Measurements from ENCODE around the gene RNU6-9.
"Not testable (repeated sequence)": the region's sequence is repeated elsewhere in the genome, so short reads cannot be mapped to it uniquely, and the experiment has no call there.

Gene RNU6-9

DNA sequence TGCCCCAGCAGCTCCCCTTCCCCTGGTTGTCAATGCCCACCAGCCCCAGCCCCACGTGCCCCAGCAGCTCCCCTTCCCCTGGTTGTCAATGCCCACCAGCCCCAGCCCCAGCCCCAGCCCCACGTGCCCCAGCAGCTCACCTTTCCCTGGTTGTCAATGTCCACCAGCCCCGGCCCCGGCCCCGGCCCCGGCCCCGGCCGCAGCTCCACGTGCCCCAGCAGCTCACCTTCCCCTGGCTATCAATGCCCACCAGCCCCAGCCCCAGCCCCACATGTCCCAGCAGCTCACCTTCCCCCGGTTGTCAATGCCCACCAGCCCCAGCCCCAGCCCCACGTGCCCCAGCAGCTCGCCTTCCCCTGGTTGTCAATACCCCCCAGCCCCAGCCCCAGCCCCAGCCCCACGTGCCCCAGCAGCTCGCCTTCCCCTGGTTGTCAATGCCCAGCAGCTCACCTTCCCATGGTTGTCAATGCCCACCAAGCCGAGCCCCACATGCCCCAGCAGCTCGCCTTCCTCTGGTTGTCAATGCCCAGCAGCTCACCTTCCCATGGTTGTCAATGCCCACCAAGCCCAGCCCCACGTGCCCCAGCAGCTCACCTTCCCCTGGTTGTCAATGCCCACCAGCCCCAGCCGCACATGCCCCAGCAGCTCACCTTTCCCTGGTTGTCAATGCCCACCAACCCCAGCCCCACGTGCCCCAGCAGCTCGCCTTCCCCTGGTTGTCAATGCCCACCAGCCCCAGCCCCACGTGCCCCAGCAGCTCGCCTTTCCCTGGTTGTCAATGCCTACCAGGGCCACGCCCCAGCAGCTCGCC, 14.3 kb upstream of the RNU6-9 start:
- DNase-seq, result not testable (repeated sequence)

DNA sequence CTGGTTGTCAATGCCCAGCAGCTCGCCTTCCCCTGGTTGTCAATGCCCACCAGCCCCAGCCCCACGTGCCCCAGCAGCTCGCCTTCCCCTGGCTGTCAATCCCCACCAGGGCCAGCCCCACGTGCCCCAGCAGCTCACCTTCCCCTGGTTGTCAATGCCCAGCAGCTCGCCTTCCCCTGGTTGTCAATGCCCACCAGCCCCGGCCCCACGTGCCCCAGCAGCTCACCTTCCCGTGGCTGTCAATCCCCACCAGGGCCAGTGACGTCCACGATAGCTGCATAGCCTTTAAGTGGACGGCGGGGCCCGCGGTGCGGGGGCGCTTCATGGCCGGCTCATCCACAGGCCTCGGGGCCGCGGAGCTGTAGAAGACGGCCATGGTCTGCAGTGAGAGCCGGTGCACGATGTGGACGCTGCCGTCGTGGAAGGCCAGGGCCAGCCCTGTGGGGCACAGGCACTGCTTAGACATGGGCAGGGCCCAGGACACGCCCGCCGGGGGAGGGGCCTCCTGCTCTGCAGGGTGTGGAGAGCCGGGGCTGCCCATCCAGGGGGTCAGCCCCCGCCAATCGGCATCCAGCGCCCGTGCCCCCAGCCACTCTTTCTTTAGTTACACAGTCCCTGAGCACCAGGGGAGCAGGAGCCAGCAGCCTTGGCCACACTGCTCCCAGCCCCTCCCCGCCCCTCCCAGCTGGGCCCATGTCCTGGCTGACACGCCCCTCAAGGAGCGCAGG, 13.4 kb upstream of the RNU6-9 start:
- DNase-seq, result no peak

GRCh38 chr19:881385-882071, 11.8 kb upstream of the RNU6-9 start:
- no peak for DNase-seq

DNA sequence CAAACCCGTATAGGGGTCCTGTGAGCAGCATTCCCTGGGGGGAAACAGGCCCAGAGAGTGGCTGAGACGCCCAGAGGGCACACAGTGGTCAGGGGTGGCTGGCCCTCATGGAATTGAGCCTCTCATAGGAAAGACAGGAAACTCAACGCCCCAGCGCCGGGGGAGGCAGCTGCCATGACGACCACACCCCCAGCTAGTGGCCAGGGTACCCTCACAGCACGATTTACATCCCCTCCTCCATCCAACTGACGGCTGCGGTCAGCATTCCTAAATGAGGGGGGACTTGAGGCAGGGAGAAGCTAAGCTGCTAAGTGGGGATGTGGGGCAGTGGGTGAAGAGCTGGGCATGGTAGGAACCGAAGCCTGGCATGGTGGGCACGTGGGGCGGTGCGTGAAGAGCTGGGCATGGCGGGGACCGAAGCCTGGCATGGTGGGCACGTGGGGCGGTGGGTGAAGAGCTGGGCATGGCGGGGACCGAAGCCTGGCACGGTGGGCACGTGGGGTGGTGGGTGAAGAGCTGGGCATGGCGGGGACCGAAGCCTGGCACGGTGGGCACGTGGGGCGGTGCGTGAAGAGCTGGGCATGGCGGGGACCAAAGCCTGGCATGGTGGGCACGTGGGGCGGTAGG, 10.3 kb upstream of the RNU6-9 start:
- no peak for DNase-seq

DNA sequence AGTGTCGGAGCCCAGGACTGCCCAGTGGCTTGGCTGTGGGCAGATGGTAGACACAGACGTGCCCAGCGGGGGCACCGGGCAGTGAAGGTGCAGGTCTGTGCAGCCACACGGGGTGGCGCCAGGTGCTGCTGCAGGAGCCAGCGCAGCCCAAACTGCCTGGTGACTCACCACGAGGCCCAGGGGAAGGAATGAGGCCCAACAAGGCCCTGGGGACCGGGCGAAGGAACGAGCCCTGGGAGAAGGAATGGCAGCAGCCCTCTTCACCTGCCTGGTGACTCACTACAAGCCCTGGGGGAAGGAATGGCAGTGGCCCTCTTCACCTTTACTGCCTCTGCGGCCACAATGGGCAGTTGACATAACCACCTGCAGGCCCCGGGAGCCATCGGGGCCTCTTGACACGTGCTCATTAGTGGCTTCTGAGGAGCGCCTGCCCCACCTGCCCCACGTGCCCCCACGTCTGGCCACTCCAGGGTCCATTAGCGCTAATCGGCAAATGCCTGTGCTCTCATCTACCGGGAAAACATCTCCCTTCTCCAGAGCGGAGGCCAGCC, 9.5 kb upstream of the RNU6-9 start:
- DNase-seq, result no peak

DNA sequence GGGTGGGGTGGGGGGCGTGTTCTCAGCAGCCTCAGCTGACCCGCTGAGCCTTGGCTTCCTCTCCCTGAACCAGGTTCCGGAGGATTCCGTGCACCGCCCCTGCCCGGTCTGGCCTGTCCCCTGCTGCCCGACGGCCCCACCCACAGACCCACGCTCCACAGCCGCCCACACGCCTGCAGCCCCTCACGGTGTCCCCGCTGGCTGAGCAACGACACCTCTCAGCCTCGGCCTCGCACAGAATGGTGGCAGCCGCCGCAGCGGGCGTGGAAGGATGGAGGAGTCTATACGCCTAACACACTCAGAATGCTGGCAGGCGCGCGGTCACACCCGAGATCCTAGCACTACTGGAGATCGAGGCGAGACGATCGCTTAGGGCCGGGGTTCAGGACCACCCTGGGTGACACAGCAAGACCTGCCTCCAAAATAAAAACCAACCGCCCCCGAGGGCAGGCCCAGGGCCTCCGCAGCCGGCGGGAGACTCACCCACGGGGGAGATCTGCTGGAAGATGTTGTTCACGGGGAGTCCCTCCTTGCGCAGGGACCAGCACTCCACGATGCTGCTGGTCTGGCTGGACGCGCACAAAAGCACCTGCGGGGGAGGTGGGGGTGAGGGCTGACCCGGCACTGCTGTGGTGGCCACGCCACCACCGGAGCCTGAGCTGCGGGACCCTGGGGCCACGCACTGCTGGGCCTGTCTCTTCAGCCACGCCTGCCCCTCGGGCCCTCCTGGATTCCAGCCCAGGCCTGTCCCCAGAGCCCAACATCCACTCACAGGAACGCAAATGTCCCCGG, 8.7 kb upstream of the RNU6-9 start:
- DNase-seq, result no peak

- no peak for DNase-seq
These were observed 7.6 kb upstream of the RNU6-9 start for GRCh38 chr19:885536-886224.

DNA sequence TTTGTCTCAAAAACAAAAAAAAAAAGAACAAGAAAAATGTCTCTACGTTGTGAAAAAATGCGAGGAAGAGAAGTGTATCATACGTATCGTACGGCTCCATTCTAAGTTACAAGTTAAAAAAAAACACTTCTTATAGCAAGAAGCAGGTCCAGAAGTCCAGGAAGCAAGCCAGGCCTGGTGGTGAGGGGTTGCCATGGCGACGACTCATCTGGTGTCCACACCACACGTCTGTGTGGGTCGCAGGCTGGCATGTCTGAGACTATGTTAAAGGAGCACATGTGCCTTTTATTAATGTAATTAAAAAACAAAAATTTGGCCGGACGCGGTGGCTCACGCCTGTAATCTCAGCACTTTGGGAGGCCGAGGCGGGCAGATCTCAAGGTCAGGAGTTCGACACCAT, 6.2 kb upstream of the RNU6-9 start:
- no peak for DNase-seq

DNA sequence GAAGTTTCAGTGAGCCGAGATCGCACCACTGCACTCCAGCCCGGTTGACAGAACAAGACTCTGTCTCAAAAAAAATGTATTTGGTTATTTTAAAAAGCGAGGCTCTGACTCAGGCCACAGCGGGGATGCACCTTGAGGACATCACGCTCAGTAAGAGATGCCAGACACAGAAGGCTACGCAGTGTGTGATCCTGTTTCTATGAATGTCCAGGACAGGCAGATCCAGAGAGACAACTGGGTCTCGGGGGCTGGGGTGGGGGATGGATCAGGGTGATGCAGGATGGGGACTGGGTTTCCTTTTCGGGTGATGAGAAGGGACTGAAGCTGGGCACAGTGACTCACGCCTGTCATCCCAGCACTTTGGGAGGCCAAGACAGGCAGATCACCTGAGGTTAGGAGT, 5.7 kb upstream of the RNU6-9 start:
- no peak for DNase-seq

DNA sequence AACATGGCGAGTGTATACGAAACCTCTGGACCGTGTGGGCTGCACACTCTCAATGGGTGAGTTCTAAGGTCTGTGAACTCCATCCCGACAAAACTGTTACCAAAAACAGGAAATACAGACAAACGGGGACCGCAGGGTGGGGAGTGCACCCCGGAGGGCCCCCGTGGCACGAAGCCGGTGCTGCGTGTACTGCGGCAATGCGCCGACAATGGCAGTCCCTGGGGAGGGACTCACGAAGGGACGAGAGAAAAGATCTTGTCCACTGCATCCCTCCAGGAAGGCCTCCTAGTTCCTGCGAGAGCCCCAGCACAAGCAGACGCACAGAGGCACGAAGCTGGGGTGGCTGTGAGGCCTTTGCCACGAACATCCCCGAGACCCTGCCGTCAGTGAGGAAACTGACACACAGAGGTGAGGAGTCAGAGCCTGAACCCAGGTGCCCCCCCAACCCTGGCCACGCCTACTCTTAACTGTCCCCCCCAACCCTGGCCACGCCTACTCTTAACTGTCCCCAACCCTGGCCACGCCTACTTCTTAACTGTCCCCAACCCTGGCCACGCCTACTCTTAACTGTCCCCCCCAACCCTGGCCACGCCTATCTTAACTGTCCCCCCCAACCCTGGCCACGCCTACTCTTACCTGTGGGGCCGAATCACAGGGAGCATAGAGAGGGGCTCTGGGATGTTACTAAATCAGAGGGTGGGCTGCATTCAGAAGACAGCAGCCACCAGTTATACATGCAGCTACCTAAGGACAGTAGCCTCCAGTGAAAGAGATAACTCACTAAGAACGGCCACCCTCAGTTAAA, 4.5 kb upstream of the RNU6-9 start:
- DNase-seq, result no peak

GRCh38 chr19:889662-890295, 3.5 kb upstream of the RNU6-9 start:
- no peak for DNase-seq

DNA sequence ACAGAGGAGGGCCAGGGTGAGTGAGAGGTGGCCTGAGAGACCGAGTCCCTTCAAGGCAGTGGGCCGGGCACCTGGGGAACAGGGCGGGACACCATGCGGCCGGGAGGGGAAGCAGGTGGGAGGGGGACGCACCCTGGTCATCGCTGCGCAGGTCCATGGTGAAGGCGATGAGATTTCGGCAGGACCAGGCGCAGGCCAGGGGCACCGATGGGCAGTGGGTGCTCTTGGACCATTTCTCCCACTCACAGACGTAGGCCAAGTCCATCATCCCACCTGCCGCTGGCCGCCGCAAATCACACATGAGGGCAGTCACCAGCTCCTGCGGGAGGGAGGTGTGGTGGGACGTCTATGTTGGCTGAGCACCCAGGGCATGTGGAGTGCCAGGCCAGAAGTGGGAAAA, 2.5 kb upstream of the RNU6-9 start:
- DNase-seq, result no peak

GRCh38 chr19:891421-892200, 1.7 kb upstream of the RNU6-9 start:
- not testable (repeated sequence) for DNase-seq

DNA sequence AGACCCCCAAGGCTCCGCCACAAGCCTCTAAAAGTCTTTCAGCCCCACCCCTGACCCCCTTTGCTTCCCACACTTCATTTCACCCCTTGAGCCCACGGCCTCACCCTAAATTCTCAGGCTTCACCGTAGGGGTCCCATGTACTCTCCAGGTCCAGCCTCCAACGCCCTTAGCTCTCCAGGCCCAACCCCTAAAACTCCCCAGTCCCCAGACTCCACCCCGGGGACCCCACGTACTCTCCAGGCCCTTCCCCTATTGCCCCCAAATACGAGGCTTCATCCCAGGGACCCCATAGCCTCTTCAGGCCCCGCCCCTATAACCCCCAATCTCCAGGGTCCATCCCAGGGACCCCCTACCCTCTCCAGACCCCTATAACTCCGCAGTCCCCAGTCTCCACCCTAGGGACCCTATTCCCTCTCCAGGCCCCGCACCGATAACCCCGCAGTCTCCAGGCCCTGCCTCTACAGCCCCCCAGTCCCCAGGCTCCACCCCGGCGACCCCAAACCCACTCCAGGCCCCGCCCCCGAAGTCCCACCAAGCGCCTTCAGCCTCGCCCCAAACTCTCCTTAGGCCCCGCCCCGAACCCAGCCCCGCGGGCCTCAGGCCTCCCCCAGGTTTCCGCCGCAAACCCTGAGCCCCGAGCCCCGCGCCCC, 916 bp upstream of the RNU6-9 start:
- no peak for DNase-seq

GRCh38 chr19:896434-896833, 3.1 kb downstream of the RNU6-9 start:
- no peak for DNase-seq

GRCh38 chr19:896999-897398, 3.7 kb downstream of the RNU6-9 start:
- DNase-seq, result no peak

- no peak for DNase-seq
These were observed 4.3 kb downstream of the RNU6-9 start for GRCh38 chr19:897442-898039.

DNA sequence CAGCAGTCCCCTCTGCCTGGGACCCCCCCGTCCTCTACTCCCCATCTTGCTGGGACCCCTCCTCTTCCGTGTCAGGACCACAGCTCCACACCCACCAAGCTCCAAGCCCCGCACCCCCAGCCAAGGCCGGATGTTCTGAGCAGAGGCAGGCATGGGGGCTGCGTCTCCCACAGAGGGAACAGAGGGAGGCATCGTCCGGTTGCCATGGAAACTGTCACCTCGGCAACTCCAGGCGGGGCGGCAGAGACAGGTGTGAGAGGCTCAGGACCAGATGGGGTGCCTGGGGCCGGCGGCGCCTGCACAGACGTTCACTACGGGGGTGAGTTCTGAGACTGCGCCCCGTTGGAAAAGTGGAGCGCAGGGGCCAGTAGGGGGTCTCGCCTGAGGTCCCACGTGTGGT, 5.4 kb downstream of the RNU6-9 start:
- no peak for DNase-seq

Data from activated CD4-positive, alpha-beta T cell treated with anti-CD3 and anti-CD28 coated beads for 1 hour (primary cell).